Neural cell (in vitro differentiated cells): ENCODE results near the gene TGM1. TPM values are rescaled to one million over a fixed set of nuclear protein-coding genes. Genes with fewer than 3 reads are reported as not detected.

Experiments used
- H2AFZ ChIP-seq: fragments of 200-600, 300-800 bp; sonication (generic), shearing (Covaris generic); 2 replicates; pipeline ENCODE4 v1.6.0; 2014; ENCODE audit warnings: low read depth, mild to moderate bottlenecking, antibody characterized with exemption, low read length, moderate library complexity
- H3F3A ChIP-seq: fragments of 200-600 bp; shearing (Covaris generic); 2 replicates; pipeline ENCODE4 v1.6.1; 2016; ENCODE audit warnings: mild to moderate bottlenecking, moderate library complexity, mixed read lengths, antibody characterized with exemption, low read length; ENCODE audit not compliant: insufficient read depth, poor library complexity, severe bottlenecking
- H3K27ac ChIP-seq: fragments of 200-600, 300-800 bp; sonication (generic), shearing (Covaris generic); 2 replicates; pipeline ENCODE4 v1.5.1; 2014; ENCODE audit warnings: mild to moderate bottlenecking, low read length, moderate library complexity
- H3K27me3 ChIP-seq: fragments of 300-800, 200-600 bp; sonication (generic), shearing (Covaris generic); 2 replicates; pipeline ENCODE4 v1.6.0; 2014; ENCODE audit warnings: mild to moderate bottlenecking, low read depth, low read length, moderate library complexity; ENCODE audit not compliant: insufficient read depth
- H3K36me3 ChIP-seq: fragments of 300-800, 200-600 bp; sonication (generic), shearing (Covaris generic); 2 replicates; pipeline ENCODE4 v1.5.1; 2014; ENCODE audit warnings: mild to moderate bottlenecking, antibody characterized with exemption, low read length, moderate library complexity; ENCODE audit not compliant: insufficient read depth
- H3K4me2 ChIP-seq: fragments of 300-800, 200-600 bp; sonication (generic), shearing (Covaris generic); 2 replicates; pipeline ENCODE4 v1.6.0; 2014; ENCODE audit warnings: mild to moderate bottlenecking, low read length
- H3K4me3 ChIP-seq: fragments of 300-800, 200-600 bp; sonication (generic), shearing (Covaris generic); 2 replicates; pipeline ENCODE4 v1.5.1; 2014; ENCODE audit warnings: mild to moderate bottlenecking, low read length, moderate library complexity
- H3K79me2 ChIP-seq: fragments of 200-600 bp; shearing (Covaris generic); replicated peaks from 2 replicates; pipeline ENCODE4 v1.6.0; 2014; ENCODE audit warnings: mild to moderate bottlenecking, low read length, moderate library complexity; ENCODE audit not compliant: insufficient read depth
- H3K9ac ChIP-seq: fragments of 300-800, 200-600 bp; sonication (generic), shearing (Covaris generic); 2 replicates; pipeline ENCODE4 v1.6.1; 2016; ENCODE audit warnings: mild to moderate bottlenecking, low read length, mixed read lengths
- H3K9me2 ChIP-seq: fragments of 200-600 bp; shearing (Covaris generic); 2 replicates; pipeline ENCODE4 v1.6.1; 2016; ENCODE audit warnings: mild to moderate bottlenecking, low read length, mixed read lengths; ENCODE audit not compliant: insufficient read depth
- H3K9me3 ChIP-seq: fragments of 200-600, 300-800 bp; sonication (generic), shearing (Covaris generic); 2 replicates; pipeline ENCODE4 v1.6.1; 2016; ENCODE audit warnings: mild to moderate bottlenecking, mixed run types, low read length, moderate library complexity, mixed read lengths
- H4K20me1 ChIP-seq: fragments of 200-600 bp; shearing (Covaris generic); 2 replicates; pipeline ENCODE4 v1.6.1; 2016; ENCODE audit warnings: mild to moderate bottlenecking, mixed run types; ENCODE audit not compliant: insufficient read depth
- CTCF ChIP-seq: fragments of 450-650 bp; IDR thresholded peaks from 2 replicates; pipeline ENCODE4 v1.5.1; 2014; ENCODE audit warnings: antibody characterized with exemption, mild to moderate bottlenecking, moderate library complexity; ENCODE audit not compliant: poor library complexity, severe bottlenecking
- EP300 ChIP-seq: fragments of 450-650 bp; conservative IDR thresholded peaks from 2 replicates; pipeline ENCODE4 v1.6.1; 2014; ENCODE audit warnings: antibody characterized with exemption, mild to moderate bottlenecking, moderate library complexity; ENCODE audit not compliant: poor library complexity, severe bottlenecking
- EZH2 ChIP-seq: fragments of 200-600, 300-800 bp; shearing (Covaris generic), sonication (generic); IDR thresholded peaks from 2 replicates; pipeline ENCODE4 v1.6.1; 2014; ENCODE audit warnings: antibody characterized with exemption, low read length, borderline replicate concordance, mild to moderate bottlenecking; ENCODE audit not compliant: insufficient read depth, poor library complexity, severe bottlenecking
- MXI1 ChIP-seq: fragments of 450-650 bp; conservative IDR thresholded peaks from 2 replicates; pipeline ENCODE4 v1.6.1; 2014; ENCODE audit warnings: antibody characterized with exemption, mild to moderate bottlenecking; ENCODE audit not compliant: poor library complexity, severe bottlenecking
- POLR2AphosphoS5 ChIP-seq: IDR thresholded peaks from 2 replicates; pipeline ENCODE4 v1.6.1; 2012
- RAD21 ChIP-seq: fragments of 450-650 bp; conservative IDR thresholded peaks from 2 replicates; pipeline ENCODE4 v1.6.1; 2014; ENCODE audit warnings: antibody characterized with exemption, mild to moderate bottlenecking, moderate library complexity
- REST ChIP-seq: IDR thresholded peaks from 2 replicates; pipeline ENCODE4 v1.6.1; 2012; ENCODE audit warnings: borderline replicate concordance
- SMC3 ChIP-seq: fragments of 450-650 bp; conservative IDR thresholded peaks from 2 replicates; pipeline ENCODE4 v1.6.1; 2014; ENCODE audit warnings: antibody characterized with exemption, mild to moderate bottlenecking, moderate library complexity; ENCODE audit not compliant: poor library complexity
- TAF1 ChIP-seq: IDR thresholded peaks from 2 replicates; pipeline ENCODE4 v1.6.1; 2012; ENCODE audit warnings: low read depth
- polyA plus RNA-seq: library from polyadenylated mRNA; depleted of rRNA; stranded (reverse); fragments of >200 nt; gene quantifications from 2 replicates; pipeline ENCODE4 v1.2.3, GENCODE V29; 2014

TGM1 gene
- polyA plus RNA-seq, 1 donor from 2014 or later = 3.6 TPM

DNA sequence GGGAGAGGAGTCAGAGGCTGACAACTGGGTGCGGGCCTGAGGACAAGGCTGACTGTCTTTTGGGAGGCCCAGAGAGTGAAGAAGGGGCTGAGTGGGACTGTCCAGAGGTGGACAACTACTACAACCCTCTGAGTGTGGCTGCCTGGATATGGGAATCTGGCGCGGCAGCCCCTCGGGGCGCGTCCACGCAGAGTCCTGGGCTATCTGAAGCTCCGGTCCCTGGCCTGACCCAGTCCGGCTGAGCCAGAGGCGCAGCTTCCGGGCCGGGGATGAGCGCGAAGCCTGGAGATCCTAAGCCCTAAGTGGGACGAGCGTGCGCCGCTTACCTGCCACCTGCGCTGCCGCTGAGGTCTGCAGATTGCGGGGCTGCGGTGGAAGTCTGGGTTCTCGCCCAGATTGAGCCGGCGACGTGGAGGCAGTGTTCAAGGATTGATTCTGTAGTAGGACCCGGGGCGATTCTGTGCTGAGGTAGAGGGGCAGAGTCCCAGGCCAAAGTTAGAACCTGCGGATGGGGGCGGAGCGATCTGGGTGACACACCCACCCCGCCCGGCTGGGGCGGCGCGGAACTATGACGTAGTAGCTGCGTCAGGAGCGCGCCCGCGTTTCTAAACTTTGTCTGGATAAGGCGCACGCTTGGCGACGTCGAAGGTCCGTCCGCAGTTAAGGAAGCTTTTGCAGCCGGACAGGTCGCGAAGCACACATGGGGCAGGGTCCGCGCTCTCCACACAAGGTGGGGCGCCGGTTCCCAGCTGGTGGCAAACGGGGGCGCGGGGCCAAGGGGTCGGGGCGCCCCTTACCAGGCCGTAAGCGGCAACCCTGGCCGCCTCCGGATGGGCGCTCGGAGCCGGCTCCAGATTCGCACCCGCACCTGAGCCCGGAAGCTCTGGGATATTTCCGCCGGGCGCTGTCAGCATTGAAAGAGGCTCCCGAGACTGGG is 36.5 kb upstream of the TGM1 start, which contains the start of the genes DHRS1 and NOP9:
Gene DHRS1 (minus strand): TSS at position 526 of the 937 bp plus-strand sequence. CDS start 674 bp downstream, outside the sequence.
Gene NOP9 (plus strand): TSS at position 596 of the 937 bp plus-strand sequence. CDS start 105 bp downstream, at position 701.
- H3K79me2 ChIP-seq = no peaks in the 10 kb centered on the region

GRCh38 chr14:24298892-24299254 is 35.9 kb upstream of the TGM1 start:
- H2AFZ ChIP-seq = peak overlapping the region; percentile 91
- no peak overlapping the region for H3K27ac ChIP-seq

More for the DNA sequence above, 36.5 kb upstream of the TGM1 start, which contains the start of the genes DHRS1 and NOP9:
- Histone ChIP-seq H3K4me2 (peak within 1 kb of the TSS; percentile 95), H3K9ac (peak within 1 kb of the TSS; percentile 70), H2AFZ (peak within 1 kb of the TSS; percentile 91), H3K27ac (peak within 1 kb of the TSS; percentile 42), H3K9me3 (no peaks in the 10 kb centered on the region), H3K36me3 (no peaks in the 10 kb centered on the region), H3K9me2 (no peaks in the 10 kb centered on the region), H3K4me3 (peak within 1 kb of the TSS; percentile 97), H4K20me1 (no peaks in the 10 kb centered on the region), H3F3A (no peaks in the 10 kb centered on the region), H3K27me3 (no peaks in the 10 kb centered on the region)
- TF ChIP-seq EP300 = peak; percentile 40
- no peak for TF ChIP-seq TAF1
- peak; percentile 81 for TF ChIP-seq POLR2AphosphoS5
- TF ChIP-seq MXI1 = peak; percentile 97

GRCh38 chr14:24297190-24297964 is 34.4 kb upstream of the TGM1 start:
- Histone ChIP-seq H3K9me2 (no peaks in the 10 kb centered on the region), H3K4me2 (no peak overlapping the region), H3K9me3 (no peaks in the 10 kb centered on the region), H3F3A (no peaks in the 10 kb centered on the region), H2AFZ (no peak overlapping the region), H3K79me2 (no peaks in the 10 kb centered on the region), H3K36me3 (no peaks in the 10 kb centered on the region), H4K20me1 (no peaks in the 10 kb centered on the region), H3K9ac (no peak overlapping the region), H3K27ac (no peak overlapping the region), H3K4me3 (no peak overlapping the region), H3K27me3 (no peaks in the 10 kb centered on the region)
- TF ChIP-seq EZH2 (no peak), REST (no peak), RAD21 (peak; percentile 29), SMC3 (peak; percentile 60), CTCF (peak; percentile 61)

More at GRCh38 chr14:24298892-24299254, 35.9 kb upstream of the TGM1 start:
- Histone ChIP-seq H3K27me3 (no peaks in the 10 kb centered on the region), H3K79me2 (no peaks in the 10 kb centered on the region), H3K9me2 (no peaks in the 10 kb centered on the region), H3K9ac (peak overlapping the region; percentile 70), H3K36me3 (no peaks in the 10 kb centered on the region), H3F3A (no peaks in the 10 kb centered on the region), H3K4me2 (peak overlapping the region; percentile 95), H3K4me3 (peak overlapping the region; percentile 97), H3K9me3 (no peaks in the 10 kb centered on the region), H4K20me1 (no peaks in the 10 kb centered on the region)
- TF ChIP-seq POLR2AphosphoS5 = no peak
- TF ChIP-seq RAD21 = no peak
